ENCODE measurements around the gene ZFP57. TPM values are rescaled to one million over a fixed set of nuclear protein-coding genes. Genes with fewer than 3 reads are reported as not detected.

The ZFP57 gene
- total and polyA plus RNA-seq, 9 donors: 0.13 to 0.25 (median 0.24) TPM; not detected in 6

GRCh38 chr6:29661071-29661470, 19.9 kb downstream of the ZFP57 start:
- H3K4me1 ChIP-seq (ENCODE audit: insufficient read depth): no peaks in the 10 kb centered on the region
- H3K27me3 ChIP-seq: no peaks in the 10 kb centered on the region
- intact Hi-C loops (cut with DNase I): no loop called here
- H3K36me3 ChIP-seq: no peaks in the 10 kb centered on the region
- H3K27ac ChIP-seq: no peak overlapping the region
- DNase-seq: no peak
- TF ChIP-seq, protein P1, sequence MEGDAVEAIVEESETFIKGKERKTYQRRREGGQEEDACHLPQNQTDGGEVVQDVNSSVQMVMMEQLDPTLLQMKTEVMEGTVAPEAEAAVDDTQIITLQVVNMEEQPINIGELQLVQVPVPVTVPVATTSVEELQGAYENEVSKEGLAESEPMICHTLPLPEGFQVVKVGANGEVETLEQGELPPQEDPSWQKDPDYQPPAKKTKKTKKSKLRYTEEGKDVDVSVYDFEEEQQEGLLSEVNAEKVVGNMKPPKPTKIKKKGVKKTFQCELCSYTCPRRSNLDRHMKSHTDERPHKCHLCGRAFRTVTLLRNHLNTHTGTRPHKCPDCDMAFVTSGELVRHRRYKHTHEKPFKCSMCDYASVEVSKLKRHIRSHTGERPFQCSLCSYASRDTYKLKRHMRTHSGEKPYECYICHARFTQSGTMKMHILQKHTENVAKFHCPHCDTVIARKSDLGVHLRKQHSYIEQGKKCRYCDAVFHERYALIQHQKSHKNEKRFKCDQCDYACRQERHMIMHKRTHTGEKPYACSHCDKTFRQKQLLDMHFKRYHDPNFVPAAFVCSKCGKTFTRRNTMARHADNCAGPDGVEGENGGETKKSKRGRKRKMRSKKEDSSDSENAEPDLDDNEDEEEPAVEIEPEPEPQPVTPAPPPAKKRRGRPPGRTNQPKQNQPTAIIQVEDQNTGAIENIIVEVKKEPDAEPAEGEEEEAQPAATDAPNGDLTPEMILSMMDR (IDR thresholded peaks at IDR 0.05): no peak
- no peak for TF ChIP-seq EP300 (IDR thresholded peaks at IDR 0.05)
- TF ChIP-seq POLR2A (IDR thresholded peaks at IDR 0.05): no peak
- 66 to 85% (median 72%) methylated on average over 3 of the region's 3 CpGs for WGBS, 3 donors
- no peaks in the 10 kb centered on the region for H3K9me3 ChIP-seq
- no peak overlapping the region for H3K4me3 ChIP-seq

- no peak within 1 kb of the TSS for H3K27ac ChIP-seq
- 43 to 49% (median 49%) methylated on average over 4 of the region's 4 CpGs for WGBS, 3 donors
- H3K4me1 ChIP-seq (ENCODE audit: insufficient read depth): no peaks in the 10 kb centered on the region
- DNase-seq: no peak
- no peak within 1 kb of the TSS for H3K4me3 ChIP-seq
- intact Hi-C loops (cut with DNase I): loop anchor here in 1 of 4 donors (10.0 kb wide), 1 partner anchor 88 kb away; no protein-coding TSS in a partner anchor
- TF ChIP-seq POLR2A (IDR thresholded peaks at IDR 0.05) (no peak), EP300 (IDR thresholded peaks at IDR 0.05) (no peak)
- TF ChIP-seq, protein P1 (IDR thresholded peaks at IDR 0.05): no peak
- no peaks in the 10 kb centered on the region for H3K36me3 ChIP-seq
- H3K9me3 ChIP-seq: no peaks in the 10 kb centered on the region
- no peaks in the 10 kb centered on the region for H3K27me3 ChIP-seq
Observed at GRCh38 chr6:29656798-29657197, 24.2 kb downstream of the ZFP57 start, which contains the start of gene MOG. Gene MOG (plus strand): TSS chr6:29657092. CDS start chr6:29657210, 118 bp downstream.

DNA sequence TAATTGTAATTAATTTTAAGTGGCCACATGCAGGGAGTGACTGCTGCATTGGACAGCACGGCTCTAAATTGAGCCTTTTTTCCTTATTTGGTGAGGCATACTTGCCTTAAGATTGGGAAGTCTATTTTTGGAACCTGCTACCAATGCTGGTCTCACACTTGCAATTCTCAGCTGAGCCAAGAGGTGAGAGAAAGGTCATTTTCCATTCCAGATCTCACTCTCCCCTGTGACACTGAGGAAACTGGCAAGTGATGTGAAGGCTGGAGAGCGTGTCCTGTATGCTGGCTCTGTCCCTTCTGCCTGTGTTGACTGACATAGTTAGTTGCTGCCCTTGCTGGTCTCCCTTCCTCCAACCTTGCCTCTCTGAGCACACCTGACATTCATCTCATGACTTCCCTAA, 24.8 kb downstream of the ZFP57 start:
- TF ChIP-seq EP300 (IDR thresholded peaks at IDR 0.05) (no peak), POLR2A (IDR thresholded peaks at IDR 0.05) (no peak)
- TF ChIP-seq, protein P1 (IDR thresholded peaks at IDR 0.05): no peak
- no peak for DNase-seq
- Histone ChIP-seq H3K36me3 (no peaks in the 10 kb centered on the region), H3K27me3 (no peaks in the 10 kb centered on the region), H3K9me3 (no peaks in the 10 kb centered on the region), H3K4me3 (no peak overlapping the region), H3K27ac (no peak overlapping the region), H3K4me1 (ENCODE audit: insufficient read depth) (no peaks in the 10 kb centered on the region)
- intact Hi-C loops (cut with DNase I): loop anchor here in 1 of 4 donors (10.0 kb wide), 1 partner anchor 89 kb away; no protein-coding TSS in a partner anchor
- WGBS, 3 donors: 28 to 43% (median 33%) methylated on average over 2 of the region's 2 CpGs

- Histone ChIP-seq H3K36me3 (no peaks in the 10 kb centered on the region), H3K9me3 (no peaks in the 10 kb centered on the region), H3K27ac (no peak overlapping the region), H3K27me3 (no peaks in the 10 kb centered on the region), H3K4me1 (ENCODE audit: insufficient read depth) (no peaks in the 10 kb centered on the region), H3K4me3 (no peak overlapping the region)
- TF ChIP-seq EP300 (IDR thresholded peaks at IDR 0.05) (no peak), POLR2A (IDR thresholded peaks at IDR 0.05) (no peak)
- TF ChIP-seq, protein P1 (IDR thresholded peaks at IDR 0.05): no peak
- 36 to 52% (median 40%) methylated on average over 6 of the region's 6 CpGs for WGBS, 3 donors
- no peak for DNase-seq
- intact Hi-C loops (cut with DNase I): loop anchor here in 1 of 4 donors (10.0 kb wide), 1 partner anchor 89 kb away; no protein-coding TSS in a partner anchor
Observed at GRCh38 chr6:29655658-29656057, 25.3 kb downstream of the ZFP57 start.

Data from ovary (tissue), 9 donors.